ENCODE measurements around the gene CALCOCO1.
A peak's percentile ranks its signal among the peaks of the same experiment; 100 is the strongest.

CALCOCO1 gene

DNA sequence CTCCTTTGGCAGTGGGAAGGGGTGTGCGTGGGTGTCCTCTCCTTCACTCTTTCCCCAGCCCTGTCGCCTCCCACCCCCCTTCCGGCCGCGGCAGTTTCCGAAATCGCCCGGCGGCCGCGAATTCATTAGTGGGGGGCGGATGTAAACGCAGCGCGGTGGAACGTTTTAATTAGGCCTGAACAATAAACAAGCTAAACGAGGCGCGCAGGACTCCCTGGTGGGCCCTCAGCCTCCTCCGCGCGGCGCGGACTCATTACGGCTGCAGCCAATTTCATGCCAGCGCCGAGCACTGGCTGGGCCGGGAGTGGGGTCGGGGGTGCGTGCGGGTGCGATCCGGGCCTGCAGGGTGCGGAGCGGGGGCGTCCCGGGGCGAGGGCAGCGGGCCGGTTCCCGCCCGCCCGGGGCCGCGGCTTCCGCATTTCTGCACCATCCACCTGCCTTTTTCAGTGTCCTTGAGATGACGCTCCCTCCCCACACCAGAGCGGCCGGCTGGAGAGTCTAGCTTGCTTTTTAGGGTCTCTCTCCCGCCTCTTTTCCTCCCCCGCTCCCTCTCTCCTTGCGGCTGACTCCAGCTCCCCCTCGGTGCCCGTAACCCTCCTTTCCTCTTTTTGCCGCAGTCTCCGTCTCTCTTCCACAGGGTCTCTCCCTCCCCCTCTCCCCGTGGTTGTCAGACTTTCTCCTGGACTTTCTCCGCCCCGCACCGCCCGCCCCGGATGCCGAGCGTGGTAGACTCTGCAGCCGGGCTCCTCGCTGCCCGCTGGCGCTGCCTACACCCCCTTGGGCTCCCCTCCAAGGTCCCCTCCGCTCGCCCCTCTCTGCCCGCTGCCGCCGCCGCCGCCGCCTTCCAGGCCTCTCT, 24.3 kb upstream of the CALCOCO1 start, which contains the start of gene CISTR:
CISTR (minus strand) TSS at position 644 of the 856 bp plus-strand sequence.
- DNase-seq, result peak in 1 of 2 donors; percentile 9

DNA sequence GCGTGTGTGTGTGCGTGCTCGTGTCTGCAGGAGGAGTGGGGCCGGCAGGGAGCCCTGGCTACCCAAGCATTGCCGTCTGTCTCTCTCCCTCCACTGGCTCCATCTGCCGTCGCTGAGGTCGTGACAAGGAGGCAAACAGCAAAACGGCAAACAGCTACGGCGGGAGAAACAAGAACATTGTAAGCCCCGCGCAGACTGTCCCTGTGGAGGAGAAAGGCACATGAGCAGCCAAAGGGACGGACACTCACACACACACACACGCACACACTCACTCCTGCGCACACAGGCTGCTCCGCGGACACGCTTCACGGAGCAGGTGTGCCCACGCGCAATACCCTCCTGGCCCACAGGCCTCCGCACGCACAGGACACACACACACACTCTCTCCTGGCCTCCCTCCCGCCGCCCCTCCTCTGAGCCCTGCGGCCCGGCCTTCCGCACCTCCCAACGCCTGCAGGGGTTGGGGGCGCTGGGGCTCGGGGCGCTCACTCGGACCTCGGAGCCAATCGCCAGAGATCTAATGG, 23.6 kb upstream of the CALCOCO1 start:
- no peak for DNase-seq

DNA sequence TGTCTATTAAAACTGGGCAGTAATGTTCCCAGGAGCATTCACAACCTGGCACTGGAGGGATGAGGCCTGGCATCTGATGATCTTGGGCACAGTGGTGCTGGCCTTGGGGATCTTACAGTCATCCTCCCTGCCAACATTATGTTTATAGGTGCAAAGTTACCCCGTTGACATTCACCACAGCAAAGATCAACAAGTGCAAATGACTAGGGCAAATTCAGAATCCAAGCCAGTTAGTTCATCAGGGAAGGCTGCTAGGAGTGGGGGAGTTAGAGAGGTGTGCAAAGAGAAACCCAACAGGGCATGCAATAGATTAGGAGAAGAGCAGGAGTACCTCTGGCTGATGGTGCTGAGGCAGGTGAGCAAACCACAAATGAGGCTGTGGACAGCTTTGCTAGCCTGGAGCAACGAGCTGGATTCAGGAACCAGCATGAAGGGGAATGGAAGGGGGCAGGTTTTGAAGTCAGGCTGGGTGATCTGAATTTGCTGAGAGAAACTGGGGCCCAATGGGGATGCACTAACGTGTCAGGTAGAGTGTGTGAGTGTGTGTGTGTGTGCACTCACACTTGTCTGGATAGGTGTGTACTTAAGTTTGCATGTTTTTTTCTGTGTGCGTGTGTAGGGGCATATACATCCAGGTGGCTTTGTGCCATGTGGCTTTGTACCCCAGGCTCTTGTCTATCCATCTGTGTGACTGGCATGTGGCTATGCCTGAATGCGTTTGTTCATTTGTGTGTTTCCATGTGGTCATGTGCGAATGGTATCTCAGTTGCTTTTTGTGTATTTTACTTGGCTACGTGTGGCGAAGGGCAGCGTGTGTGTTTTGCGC, 22.9 kb upstream of the CALCOCO1 start:
- DNase-seq, result no peak

DNA sequence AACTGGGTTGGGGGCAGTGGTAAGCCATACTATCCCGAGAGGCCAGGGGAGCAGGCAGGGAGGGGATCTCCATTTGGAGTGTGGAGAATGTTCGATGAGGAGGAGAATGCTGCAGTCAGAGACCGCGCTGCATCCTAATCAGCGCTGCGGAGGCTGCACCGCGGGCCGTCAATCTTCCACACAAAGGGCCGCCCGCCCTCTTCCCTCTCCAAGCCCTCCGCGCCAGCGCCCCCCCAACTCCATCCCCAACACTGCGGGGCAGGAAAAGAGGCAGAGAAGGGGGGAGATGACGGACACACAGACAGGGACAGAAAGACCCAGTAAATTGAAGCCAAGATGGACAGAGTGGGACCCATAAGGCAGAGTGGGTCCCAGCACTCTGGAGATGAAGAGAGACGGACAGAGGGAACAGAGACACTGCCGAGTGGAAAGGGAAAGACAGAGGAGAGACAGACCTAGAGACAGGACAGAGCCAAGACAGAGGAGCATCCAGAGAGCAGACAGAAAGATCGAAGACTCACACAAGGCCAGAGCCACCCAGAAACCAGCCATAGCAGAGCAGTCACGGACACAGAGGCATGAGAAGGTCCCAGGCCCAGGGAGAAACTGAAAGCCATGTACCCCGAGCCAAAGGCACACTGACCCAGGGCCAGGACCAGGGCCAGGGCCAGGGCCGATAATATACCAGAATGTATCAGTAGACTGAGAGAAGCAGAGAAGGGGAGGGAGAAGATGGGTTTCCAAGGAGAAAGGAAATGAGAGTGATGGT, 21.0 kb upstream of the CALCOCO1 start:
- DNase-seq, result no peak

DNA sequence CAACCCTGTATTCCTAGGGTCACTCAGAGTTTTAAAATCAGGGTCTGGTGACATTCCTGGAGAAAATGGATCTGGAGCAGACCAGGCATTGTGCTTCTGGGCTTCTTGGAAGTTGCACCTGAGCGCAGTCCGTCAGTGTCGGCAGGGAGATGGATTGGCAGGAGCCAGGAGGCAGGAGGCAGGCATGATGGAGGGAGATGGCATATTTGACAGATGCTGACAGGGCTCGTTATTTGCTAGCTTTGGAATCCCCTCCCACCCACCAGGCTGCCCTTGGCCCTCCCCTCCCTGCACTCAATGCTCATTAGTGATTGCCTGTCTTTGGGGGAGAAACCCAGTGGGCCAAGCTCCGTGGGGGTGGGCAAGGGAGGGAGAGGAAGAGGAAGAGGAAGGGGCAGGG, 19.8 kb upstream of the CALCOCO1 start:
- DNase-seq, result no peak

DNA sequence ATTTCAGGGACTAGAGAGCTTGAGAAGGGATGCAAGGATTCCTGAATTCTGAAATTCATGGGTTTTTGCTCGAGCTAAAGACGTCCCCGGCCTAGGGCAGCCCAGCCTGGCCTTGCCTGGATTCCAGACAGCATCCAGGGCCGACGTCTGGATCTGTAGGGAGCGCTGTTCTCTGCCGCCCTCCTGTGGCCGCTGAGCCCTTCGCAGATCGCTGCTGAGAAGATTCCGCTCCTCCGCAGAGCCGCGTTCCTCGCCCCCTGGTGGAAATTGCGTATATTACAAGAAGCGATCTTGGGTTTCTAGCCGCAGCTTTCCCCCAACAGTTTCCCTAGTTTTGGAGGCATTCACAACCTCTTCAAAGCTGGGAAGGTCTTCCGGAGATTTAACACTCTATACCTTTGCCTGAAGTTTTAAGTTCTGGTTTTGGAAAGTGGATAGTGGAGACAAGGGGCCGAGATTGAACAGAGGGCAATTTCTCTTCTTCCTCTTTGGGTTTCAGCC, 19.4 kb upstream of the CALCOCO1 start:
- peak; percentile 69 to 95 for DNase-seq

DNA sequence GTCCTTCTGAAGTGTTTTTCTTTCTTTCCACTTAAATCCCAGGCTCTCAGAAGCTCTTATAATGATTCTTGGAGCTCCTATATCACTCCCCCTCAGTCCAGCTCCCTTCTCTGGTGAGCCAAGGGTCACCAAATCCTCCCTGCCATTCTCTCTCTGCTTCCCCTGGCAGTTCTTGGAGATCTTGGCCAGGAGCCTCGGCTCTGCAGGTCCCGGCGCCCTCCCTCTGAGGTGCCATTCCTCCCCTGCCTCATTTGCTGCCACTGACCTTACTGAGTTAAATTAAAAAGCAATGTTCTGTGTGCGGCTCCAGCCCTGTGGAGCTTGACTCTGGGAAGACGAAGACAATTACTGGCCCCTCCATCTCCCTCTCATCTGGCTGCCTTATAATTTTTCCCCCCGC, 17.5 kb upstream of the CALCOCO1 start:
- DNase-seq, result no peak

DNA sequence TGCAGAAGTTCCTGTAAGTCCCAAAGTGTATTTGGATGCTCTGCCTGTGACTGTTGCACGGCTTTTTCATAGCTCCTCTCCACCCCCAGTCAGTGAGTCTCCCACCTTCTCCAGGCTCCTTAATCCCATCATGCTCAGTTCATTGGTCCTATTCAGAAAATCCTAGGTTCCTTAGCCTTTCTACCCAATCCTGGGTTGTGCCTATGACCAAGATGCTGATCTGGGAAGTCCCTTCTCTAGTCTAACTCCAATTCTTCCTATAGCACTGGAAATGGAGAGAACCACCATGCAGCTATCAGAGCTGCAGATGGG, 16.8 kb upstream of the CALCOCO1 start:
- DNase-seq, result no peak

DNA sequence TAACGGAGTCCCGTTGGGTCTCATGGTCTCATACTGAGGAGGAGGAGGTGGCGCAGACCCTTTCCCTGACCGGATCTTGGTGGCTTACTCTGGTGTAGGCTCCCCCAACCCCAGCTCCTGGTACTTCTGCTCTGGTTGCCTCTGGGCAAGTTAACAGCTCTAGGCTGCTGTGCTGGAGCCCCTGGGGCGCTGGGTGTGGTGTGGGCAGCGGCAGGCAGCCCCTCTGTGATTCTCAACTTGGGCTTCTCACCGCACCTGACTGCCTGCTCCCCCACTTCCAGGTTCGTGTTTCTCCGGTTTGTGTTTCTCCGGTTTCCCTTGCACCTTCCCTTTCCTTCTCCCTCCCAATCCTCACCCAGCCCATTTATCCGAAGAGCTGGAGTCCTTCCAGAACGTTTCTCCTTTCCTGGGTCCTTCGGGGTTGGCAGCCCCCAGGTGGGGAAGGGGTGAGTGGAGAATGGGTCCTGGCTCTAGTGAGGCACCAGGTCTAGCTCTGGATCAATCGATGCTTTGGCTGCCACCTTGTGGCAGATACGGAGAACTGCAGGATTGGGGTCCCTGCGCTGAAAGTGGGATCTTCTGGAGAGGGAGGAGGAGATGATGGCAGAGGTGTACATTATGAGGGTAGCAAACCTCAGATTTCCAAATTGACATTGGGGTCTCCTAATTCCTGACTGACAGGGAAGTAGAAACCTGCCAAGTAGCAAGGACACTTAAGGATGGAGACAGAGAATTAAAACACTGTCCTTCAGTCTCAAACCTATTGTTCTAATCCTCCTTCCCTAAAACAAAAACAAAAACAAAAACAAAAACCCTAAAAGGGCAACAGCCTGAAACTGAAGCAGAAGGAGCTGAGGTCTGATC, 16.2 kb upstream of the CALCOCO1 start:
- peak; percentile 46 to 84 for DNase-seq

DNA sequence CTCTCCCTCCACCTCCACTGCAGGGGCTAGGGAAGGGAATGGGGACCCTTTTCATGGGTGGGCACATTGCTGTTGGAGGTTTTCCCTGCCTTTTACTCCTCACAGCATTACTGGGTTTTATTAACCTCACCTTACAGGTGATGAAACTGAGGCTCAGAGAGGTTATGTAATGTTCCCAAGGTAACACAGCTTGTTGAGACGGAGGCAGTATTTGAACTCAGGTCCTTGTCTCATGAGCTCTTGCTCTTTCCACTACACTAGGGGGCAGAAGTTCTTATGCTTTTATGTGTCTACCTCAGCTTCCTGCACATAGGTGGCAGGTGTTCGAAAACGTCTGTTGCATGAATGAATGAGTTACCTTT, 12.9 kb upstream of the CALCOCO1 start:
- no peak for DNase-seq

DNA sequence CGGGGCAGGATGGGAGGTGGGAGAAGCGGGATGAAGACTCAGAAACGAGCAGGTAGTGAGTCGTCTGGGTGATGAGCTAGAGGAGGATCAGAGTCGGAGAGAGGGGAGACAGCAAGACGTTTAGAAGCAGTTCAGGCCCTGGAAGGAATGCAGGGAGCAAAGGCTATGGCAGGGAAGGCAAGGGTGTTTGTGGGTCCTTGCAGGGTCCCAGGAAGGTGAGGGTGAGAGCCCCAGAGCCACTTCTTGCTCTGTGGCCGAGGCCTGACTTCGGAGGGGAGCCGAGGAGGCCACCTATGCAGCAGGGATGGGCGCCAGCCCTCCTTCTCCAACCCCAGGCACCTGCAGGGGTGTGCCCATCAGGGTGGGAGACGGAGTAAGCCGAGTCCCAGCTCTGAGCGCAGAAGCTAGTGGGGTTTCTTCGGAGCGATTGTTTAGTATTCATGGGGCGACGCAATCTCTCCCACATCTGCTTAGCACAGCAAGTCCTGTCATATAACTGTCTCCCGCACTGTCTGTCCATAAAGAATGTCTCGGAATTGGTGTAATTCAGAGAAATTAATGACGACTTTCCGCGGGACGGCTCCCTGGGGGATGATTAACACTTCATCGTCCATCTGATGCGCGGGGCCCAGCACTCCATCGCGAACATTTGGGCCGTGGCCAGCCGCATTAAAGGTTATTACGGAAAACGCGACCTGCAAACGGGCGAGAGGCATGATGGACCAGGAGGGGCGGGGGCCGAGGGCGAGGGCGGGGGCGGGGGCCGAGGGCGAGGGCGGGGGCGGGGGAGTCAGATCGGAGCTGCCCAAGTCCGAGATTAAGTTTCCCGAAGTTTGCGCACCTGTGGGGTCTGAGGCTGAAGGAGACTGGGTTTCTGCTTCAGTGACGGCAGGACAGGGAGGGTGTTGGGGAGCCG, 12.2 kb upstream of the CALCOCO1 start:
- no peak for DNase-seq

DNA sequence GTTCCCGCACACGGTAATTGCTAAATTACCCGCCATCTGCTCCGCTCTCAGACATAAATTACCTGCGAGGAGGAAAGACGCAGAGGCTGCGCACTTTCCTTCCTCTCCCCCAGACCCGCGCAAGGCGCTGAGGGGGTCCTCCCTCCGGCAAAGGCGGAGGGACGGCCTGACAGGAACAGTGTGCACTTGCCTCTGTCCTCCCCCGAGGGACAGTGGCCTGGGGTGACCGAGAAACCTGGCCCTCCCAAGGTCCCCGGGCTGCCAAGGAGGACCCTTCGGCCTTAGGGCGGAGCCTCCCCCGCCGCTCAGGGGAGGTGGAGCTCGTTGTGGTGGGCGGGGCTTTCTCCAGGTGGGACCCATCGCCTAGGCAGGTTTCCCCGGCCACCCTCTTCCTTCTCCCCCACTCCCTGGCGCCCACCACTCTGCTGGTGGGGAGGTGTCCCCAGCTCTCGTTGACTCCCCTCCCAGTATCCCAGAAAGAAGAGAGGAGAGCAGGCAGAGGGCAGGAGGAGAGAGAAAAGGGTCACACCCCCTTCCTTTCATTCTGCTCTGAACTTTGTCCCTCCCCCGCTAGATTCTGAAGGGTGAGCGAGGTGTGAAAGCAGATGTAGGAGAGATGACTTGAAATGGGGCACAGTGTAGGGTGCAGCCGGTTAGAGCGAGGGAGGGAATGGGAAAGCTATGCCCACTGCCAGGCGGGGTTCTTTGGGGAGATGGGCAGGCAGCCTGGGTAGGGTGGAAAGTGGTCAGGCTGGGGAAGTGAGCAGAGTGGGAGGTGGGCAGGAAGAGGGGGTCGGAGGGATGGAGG, 11.4 kb upstream of the CALCOCO1 start:
- no peak for DNase-seq

DNA sequence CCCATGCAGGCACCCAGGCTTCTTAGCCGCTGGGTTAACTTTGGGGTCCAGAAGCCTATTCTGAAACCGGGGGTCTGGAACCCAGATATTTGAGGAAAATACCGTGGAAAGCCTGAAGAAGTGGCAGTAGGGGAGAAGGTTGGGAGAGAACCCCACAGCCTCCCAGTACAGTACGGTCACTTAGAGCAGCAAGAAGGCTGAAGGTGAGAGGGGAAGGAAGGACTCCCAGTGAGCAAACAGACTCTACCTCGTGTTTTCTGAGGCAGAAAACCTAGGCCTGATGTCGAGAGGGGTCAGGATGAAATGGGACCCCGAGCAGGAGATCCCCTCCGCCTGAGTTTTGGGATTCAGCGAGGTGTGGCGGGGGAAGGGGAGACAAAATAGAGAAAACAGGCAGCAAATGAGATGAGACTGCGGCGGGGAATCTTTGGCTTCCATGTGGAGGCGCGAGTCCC, 10.7 kb upstream of the CALCOCO1 start:
- DNase-seq, result no peak

DNA sequence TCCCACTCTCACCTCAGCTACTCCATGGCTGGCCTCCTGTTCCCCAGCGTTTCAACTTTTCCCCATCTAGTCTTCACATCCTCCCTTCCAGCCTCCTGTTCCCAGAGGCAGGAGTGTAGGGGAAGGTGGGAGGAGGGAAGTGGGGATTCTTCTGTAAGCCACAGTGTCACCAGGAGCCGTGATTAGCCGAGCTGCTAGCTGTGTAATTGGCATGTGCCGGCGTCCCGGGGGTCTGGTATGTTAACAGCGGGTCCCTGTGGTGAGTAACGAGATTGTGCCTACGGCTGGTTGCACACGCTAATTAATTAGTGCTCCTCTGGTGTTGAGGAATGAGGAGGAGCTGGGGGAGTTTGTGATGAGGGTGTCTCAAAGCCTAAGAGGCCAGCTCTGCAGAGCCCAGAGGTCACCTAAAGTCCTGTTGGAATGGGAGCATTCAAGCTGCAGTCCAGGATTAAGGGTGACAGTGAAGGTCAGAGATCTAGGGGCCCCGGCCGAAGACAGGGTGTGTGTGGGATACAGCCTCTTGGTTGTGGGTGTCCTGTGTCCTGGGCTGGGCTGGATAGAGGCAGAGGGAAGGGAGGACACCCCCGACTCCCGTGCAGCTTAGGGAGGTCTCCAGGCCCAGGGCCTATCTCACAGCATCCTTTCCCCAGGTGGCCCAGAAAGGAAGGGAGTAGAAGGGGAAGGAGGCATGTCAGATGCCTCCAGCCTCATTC, 10.0 kb upstream of the CALCOCO1 start:
- no peak for DNase-seq

DNA sequence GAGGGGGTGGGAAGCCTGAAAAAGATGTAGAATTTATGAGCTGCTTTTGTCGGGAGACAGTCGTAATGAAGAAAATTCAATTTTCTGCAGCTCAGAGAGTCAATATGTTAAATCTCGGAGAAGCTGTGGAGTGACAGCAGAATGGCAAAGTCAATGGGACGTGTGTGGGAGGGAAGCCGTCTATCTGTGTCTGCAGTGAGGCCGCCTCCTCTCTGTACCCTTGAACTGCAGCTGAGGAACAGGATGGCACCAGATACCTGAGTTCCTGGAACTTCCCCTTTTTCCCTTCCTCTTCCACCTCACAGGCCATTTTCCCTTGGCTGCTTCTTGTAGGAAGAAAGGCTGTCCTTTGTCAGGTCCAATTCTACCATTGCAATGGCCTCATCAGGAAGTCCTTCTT, 9.3 kb upstream of the CALCOCO1 start:
- DNase-seq, result no peak

DNA sequence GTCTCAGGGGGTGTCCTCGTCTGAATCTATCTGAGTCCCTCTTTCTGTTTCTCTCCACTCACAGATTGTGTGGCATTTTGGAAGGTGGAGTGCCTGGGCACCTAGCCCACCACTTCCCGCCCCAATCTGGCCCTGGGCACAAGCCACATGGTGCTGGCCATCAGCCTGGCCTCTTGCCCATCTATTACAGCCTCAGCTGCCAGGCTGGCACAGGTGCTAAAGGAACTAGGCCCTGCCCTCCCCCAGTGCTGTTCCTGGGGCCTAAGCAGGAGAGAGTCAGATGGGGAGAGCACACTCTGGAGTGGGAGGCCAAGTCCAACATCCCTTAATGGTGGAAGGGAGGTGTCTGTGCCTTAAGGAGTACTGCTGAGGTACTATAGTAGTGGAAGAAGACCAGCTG, 8.3 kb upstream of the CALCOCO1 start:
- no peak for DNase-seq

DNA sequence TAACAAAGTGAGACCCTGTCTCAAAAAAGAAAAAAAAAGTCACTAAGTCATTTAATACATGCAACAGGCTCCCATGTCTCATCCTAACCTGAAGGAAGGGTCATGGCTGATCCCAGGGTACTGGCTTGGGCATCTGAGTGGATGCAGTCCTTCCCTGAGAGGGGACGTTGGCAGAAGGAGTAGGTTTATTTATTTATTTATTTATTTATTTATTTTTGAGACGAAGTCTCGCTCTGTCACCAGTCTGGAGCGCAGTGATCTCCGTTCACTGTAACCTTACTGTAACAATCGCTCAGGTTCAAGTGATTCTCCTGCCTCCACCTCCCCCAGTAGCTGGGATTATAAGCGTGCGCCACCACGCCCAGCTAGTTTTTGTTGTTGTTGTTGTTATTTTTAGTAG, 7.2 kb upstream of the CALCOCO1 start:
- no peak for DNase-seq

DNA sequence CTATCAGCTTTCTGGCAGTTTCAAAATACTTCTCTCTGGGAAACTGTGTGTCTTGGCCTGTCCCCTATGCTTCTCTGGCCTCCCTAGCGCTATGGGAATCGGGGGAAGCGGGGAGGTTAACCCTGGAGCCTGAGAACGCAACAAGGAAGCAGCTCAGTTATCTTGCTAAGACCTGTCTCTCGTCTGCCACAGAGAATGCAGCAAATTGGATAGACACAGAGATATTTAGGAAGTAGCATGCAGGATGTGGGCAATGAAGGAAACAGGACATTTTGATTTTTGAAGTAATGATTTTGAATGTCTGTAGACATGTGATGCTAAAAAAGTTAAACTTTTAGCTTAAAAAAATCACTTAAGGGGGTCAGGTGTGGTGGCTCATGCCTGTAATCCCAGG, 6.6 kb upstream of the CALCOCO1 start:
- no peak for DNase-seq

Data from inflammatory macrophage treated with lipopolysaccharide for 1 hour (primary cell).